GM19397 (cell line): ENCODE results near the gene PUSL1.

Experiments used
- ATAC-seq: cut with Tn5 transposase; IDR thresholded peaks from one replicate; pipeline ENCODE4 v1.9.1; 2021; ENCODE audit warnings: mild to moderate bottlenecking, moderate library complexity; ENCODE audit not compliant: unreplicated experiment

Gene PUSL1

DNA sequence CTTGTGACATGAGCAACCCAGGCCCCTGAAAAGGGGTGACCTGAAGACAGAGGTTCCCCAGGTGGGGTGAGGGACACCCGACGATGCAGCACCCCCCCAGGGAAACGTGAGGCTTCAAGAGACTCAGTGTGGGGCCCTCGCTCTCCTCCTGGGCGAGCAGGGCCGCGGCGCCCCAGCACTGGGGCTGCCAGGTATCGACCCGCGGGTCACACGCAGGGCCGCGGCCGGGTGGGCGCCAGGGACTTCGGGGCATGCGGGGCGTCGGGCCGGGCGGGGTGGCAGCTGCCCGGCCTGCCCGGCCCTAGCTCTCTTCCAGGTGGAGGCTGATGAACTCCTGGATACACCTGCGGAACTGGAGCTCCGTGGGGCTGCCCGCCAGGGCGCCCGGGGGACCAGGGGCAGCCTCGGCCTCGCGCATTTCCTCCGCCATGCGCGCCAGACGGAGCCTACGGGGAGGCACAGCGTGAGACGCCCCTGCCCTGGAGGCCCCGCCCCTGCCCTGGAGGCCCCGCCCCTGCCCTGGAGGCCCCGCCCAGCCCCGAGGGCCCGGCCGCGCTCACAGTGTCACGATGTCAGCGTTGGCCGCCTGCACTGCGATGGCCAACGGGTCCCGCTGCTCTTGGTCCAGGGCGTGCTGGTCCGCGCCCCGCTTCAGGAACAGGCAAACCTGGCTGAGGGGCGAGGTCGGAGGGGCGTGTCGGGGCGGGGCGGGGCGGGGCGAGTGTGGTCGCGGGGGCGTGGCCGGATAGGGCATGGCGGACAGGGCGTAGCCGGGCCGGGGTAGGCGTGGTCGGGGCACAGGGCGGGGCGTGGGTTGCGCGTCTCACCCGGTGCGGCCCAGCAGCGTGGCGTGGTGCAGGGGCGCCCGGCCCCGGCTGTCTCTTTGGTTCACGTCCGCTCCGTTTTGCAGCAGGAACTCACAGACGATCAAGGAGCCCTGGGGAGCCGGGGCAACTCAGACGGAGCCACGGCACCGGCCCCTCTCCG lies 14.8 kb upstream of the PUSL1 start:
- no peak for ATAC-seq

DNA sequence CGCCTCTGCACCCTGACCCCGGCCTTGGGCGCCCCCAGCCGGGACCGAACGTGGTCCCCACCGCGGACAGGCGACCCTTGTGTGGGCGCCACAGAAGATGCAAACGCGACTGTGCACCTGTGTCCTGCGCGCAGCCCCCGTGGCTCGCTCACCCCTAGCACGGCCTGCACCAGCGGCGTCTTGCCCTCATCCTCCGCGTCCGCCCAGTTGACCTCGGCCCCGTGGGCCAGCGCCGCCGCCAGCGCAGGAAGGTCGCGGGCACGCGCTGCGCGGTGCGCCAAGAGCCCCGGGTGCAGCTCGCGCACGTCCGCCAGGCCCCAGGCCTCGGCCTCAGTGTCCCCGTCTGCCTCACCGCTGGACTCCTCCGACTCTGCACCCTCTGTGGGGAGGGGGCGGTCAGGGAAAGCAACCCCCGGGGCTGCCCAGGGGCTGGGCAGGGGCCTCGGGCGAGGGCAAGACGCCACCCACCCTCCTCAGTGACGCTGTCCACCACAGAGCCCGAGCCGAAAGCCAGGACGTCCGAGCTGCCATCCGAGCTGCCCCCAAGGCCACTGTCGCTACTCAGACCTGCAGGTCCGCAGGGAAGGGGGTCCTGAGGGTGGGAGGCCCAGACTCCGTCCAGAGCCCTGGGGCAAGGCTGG lies 14.0 kb upstream of the PUSL1 start:
- ATAC-seq, result no peak

DNA sequence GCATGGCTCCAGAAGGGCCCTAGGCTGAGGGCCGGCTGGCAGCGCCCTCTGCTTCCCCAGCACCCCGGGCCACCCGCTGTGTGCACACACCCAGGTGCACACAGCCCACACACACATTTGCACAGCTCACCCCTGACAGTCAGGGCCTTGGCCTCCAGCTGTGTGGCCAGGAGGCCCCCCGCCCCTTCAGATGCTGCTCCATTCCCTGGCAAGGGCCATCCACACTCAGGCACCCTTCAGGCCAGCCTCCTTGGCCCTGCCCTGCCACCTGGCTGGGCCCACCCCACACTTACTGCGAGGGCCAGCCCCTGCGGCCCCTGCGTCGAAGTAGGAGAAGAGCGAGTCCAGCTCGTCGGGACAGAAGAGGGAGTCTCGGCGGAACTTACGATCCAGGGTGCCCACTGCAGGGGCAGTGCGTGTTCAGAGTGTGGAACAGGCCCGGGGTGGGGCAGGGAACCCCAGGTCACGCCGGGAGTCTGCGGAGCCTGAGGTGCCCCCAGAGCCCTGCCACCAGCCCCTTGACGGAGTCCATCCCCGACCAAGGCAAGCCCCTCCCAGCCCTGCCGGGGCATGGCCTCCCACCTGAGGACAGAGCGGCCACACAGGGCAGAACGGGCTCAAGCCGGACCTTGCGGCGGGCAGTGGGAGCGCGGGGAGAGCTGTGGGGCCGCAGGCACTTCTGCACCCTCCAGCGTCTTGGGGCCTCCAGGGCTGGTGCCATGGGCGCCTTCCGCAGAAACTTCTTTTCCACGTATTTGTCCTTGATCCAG lies 13.1 kb upstream of the PUSL1 start:
- no peak for ATAC-seq

DNA sequence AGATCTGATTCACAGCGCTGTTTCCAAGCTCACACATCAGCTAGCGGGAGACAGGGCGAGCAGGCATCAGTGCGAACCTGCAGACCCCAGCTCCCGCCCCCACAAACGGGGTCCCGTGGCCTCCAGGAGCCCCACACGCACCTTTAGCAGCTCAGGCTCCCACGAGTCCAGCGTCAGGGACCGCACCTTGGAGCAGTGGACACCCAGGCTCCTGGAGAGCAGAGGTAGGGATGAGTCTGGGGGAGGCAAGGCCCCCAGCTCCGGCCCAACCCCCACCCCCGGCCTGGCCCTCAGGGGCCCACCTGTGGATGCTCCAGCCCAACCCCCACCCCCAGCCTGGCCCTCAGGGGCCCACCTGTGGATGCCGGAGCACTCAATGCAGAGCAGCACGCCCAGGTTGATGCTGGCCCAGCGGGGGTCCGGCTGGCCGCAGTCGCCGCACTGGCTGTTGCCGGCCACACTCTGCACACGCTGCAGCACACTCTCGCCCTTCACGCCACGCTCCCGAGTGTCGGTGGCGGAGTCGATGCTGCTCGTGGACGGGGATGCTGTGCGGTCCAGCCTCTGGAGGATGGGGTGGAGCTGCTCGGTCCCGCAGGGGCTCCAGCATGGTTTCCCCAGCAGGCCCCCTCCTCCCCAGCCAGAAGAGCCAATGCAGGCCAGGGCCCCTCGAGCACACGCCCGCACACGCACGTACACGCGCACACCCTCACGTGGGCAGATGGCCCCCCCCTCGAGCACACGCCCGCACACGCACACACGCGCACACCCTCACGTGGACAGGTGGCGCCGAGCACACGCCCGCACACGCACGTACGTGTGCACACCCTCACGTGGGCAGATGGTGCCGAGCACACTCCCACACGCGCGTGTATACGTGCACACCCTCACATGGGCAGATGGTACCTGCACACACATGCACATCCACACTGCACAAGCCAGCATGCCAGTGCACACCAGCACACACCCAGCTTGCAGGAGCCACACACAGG lies 12.0 kb upstream of the PUSL1 start:
- ATAC-seq, result no peak

DNA sequence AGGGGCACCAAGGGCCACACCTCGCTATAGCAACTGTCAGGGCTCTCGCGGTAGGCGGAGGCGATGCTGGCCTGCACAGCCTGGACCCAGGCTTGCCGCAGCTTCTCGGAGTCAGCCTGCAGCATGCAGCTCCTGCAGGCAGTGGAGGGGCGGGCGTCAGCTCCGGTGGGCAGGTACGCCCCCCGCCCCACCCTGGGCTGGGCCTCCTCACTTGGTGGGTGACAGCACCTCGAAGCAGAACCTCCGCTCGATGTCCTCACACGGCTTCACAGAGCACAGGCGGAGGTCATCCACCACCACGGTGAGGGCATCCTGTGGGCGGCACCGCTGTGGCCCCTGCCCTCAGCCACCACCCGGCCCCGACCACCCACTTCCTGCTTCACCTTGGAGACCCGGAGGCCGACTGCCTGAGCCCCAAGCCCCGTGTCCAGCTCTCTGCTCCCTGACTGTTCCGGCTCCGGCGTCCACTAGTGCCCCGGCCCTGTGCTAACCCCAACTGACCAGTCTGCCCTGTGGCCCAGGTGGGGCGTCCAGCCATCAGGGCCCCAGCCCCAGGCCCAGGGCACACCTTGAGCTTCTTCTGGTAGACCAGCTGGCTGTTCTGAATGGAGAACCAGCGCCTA lies 10.5 kb upstream of the PUSL1 start:
- no peak for ATAC-seq

DNA sequence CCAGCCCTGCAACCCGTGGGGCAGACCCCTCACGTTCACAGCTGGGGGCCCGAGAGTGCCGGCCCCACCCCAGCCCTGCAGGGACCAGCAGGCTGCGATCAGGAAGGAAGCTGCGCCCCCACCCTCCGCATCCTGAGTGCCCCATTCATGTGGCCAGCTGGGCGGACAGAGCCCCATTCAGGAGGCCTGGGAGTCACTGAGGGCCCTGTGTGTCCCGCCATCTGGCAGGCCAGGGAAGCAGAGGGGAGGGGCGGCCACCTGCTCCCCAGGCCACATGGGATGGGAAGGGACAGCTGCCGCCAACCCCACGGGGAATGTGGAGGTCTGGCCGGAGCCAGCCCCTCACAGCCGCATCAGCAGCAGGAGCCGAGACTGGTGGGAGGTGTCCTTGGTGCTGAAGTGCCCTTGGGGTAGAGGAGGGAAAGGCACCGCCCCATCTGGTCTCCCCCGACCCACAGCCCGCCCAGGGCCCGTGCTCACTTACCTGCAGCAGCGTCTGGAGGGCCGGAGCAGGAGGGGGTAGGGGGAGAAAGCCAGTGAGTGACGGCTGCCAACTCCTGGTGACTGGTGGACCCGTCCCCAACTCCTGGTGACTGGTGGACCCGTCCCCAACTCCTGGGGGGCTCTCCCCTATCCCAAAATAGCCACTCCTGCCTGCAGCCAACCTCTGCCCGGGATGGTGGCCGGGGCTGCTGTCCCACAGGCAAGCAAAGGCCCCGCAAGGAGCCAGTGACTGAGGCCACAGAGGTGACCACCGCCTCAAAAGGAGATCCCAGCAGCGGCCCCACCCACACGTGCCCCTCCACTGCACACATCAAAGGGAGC lies 9.3 kb upstream of the PUSL1 start:
- ATAC-seq, result no peak

DNA sequence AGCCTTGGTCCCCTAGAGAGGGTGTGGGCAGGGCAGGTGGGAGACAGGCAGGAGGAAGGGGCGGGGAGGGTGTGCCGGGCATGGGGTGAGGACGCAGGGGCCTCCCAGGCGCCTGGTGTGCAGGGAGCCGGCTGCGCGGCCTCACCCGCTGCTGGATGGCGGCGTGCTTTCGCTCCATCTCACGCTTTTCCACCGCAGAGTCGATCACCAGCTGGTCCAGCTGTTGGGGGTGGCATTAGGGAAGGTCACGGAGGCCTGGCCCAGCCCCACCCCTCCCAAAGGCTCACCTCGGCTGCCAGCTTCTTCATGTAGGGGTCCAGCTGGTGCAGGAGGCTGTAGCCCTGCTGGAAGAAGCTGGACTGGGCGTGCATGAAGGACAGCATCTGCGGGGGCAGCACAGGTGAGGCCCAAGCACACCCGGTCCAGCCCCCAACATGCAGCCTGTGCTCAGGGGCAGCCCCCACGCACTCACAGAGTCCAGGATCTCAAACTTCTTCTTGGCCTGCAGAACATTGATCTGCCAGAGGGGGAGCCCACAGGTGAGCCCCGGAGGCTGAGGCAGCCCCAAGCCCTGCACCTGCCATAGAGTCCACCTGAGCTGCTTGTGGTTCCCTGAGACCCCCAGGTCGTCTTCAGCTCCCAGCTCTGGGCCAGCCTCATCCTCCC lies 8.6 kb upstream of the PUSL1 start:
- ATAC-seq, result no peak

DNA sequence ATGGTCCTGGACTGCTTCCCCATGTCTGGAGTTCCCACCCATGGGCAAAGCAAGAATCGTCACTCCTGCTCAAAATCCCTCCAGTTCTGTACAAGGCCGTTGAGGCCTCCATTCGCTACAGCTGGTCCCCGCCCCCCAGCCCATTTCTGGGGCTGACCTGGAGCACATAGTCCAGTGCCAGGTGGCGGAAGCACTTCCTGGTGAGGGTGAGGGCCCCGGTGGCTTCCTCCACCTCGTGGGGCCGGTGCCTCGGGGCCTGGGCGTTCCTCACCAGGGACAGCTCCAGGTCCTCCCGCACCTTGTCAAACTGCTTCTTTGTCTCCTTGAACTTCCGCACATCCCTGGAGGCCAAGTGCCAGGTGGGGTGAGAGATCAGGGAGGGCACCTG lies 8.1 kb upstream of the PUSL1 start:
- ATAC-seq, result no peak

DNA sequence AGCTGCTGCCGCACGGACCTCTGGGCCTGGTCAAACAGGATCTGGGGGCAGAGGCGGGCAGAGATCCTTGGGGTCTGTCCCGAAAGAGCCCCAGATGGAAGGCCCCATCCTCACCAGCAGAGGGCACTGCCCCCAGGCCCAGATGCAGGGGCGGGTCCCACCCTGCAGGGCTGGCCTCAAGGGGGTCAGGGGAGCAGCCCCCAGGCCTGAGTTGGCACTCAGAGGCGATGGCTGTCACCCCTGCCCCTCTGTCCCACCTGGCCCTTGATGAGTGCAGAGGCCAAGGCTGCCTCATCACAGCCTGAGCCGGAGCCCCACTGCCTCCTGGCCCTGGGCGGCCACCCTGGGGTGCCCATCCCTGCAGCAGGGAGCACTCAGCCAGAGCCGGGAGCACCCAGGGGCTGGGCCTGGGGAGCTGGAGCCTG lies 6.4 kb upstream of the PUSL1 start:
- ATAC-seq, result no peak

DNA sequence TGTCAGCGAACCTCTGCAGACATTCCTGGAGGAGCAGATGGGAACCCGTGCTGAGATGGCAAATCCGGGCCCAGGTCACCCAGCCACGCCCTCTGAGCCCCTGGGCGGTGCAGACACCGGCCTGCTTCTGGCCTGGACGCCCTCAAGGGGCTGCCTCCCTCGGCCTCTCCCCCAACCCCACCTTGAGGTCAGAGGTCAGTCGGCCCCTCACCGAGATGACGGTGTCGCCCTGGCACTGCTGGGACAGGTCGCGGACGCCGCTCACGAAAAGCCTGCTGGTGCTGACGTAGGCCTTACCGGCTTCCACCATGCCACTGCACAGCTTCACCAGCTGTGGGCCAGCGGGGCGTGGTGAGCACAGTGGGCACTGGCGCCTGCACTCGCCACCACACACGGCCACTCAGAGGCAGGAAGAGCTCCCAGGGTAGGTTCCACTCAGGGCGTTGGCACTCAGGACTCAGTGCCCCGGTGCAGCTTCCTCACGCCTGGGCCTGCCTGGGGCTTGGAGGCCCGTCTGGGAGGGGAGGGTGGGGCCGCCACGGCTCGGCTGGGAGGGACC lies 5.4 kb upstream of the PUSL1 start:
- ATAC-seq, result no peak

DNA sequence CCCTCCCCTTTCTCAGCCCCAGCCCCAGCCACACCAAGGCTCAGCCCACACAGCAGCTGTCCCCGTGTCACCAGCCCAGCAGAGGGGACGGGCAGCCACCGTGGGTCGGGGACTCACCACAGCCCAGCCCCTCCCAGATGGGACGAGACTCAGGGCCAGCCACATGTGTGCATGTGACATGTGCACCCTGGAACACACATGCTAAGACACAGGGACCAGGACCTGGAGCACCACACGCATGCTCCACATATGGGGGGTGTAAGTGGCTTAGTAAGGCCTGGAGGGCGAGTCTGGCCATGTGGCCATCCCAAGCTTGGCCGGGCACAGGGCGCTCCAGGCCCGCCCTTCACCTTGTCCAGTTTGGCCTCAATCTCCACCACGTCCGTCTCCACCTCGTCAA lies 4.7 kb upstream of the PUSL1 start:
- no peak for ATAC-seq

DNA sequence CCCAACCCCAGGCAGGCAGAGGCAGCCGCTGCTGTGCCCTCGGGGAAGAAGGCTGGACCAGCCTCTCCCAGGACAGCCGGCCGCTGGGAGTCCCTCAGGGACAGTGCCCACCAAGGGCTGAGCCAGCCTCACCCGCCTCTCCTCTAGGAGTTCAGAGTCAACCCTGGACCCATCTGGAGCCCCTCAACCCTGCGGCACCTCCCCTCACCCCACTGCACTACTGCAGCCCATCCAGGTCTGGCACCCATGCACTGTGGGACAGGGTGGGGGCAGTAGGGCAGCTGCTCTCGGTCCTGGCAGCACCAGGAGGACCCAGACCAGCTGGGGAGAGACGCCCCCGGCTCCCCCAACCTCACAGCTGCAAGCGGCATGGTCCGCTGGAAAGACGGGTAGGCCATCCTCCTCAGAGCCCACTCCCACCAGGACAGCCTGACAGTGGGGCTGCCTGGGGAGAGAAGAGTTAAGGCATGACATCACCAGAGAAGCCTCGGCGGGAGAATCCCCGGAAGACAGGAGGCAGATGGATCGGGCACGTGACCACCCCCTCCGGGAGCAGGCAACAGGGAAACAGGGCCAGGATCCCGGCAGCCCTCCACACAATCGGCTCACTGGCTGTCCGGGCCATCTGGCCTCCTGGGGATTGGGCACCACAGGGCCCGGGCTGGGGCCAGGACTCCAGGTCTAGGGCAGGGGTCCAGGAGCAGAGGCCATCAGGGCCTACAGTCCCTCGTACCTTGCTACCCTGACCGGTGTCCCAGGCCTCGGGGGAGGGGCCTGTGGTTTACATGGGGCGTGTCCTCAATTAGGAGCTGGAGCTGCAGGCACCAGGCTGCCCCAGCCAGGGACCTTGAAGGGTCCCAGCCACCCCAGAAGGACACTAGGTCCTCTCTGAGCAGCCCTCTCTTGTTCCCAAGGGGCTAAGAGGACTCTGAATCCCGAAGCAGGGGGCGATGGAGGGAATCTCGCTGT lies 3.8 kb upstream of the PUSL1 start:
- no peak for ATAC-seq

DNA sequence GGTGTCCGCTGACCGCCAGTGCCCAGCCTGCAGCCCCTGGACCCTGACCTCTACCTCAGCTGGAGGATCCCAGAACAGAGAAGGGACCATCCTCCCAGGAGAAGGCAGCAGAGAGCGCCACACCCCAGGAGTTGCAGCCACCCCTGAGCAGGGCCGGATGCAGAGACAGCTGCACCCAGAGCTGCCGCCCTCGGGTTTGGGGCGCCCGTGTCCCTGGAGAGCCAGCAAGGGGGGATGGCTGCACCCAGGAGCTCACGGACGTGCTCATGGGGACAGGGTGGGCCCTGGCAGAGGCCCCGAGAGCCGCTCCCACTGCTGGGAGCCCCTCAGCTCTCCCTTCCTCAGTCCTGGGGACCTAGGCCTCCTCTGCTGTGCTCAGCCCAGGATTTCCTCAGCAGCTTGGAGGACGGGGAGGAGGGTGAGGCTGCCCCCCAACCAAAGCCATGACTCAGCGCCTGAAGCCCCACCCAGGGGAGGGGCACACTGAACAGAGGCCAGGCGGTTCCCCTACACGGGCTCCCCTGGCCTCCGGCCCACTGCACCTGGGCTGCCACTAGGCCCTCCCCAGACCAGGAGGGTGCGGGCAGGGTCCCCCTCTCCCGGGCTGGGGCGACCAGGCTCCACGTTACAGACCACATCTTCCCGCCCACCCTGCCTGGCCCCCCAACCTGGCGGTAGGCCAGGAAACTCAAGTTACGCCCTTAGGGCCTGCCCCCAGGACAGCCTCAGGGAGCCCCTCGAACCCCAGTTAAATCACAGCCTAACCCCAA lies 2.9 kb upstream of the PUSL1 start:
- no peak for ATAC-seq

DNA sequence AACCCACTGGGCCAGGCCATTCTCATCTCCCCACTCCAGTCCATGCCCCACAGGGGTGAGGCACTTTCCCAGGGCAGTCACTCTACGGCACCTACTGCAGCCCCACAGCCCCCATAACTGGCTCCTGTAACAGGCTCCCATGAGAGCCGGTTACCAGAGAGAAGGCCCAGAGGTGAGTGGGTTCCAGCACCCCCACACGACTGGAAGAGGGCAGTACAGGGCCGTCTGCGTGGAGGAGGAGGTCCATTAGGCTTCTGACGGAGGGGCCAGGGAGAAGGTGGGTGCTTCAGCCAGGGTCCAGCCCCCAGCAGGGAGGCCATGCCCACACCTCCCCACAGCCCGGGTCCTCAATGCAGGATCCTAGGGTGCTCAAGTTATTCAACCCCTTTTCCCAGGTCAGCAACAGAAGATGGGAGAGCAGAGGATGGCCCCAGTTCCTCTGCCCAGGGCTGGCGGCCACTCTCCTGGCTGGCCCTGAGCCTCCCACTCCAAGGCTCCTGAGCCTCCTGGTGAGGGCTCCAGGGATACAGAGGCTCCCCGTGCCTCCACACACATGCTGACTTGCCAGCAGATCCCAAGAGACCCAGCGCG lies 2.2 kb upstream of the PUSL1 start:
- ATAC-seq, result no peak

DNA sequence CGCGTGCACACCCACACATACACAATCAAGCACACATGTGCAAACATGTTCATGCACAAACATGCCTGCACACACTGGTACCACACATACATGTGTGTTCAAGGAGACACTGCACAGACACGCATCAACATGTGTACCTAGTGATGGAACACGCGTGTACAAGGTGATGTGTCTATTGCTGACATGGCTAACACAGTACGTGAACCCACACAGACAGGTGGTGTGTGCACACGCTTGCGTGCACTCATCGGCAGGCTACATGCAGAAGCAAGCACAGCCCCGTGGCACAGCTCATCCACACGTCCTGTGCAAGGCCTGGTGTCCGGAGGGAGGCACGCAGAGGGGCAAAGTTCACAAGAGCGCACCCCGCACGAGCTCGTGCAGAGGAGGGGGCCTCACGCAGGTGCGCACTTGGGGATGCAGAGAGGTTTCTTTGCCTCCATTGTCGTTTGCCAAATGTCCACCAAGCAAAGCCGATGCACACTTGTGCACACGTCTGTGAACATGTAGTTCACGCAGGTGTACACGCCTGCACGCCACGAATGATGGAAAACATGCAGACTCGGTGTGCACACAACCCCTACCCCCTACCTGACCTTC lies 1.6 kb upstream of the PUSL1 start:
- no peak for ATAC-seq
